HG03066 (cell line): ENCODE measurements around the gene FGB.

ENCODE experiments used
- ATAC-seq: cut with Tn5 transposase; IDR thresholded peaks from one replicate; pipeline ENCODE4 v1.9.1; 2021; ENCODE audit warnings: low read depth; ENCODE audit not compliant: unreplicated experiment

The FGB gene

GRCh38 chr4:154616731-154617130 lies 53.9 kb downstream of the FGB start:
- peak; percentile 93 for ATAC-seq

GRCh38 chr4:154617820-154618317 lies 55.1 kb downstream of the FGB start:
- no peak for ATAC-seq

- peak; percentile 61 for ATAC-seq
Observed at GRCh38 chr4:154618708-154619315, 56.0 kb downstream of the FGB start.

GRCh38 chr4:154620111-154620510 lies 57.3 kb downstream of the FGB start:
- ATAC-seq = no peak
